GM21825 (cell line): ENCODE results near the gene CEP112.

ENCODE experiments used
- ATAC-seq: cut with Tn5 transposase; IDR thresholded peaks from one replicate; pipeline ENCODE4 v1.9.1; 2021; ENCODE audit warnings: mild to moderate bottlenecking, moderate library complexity; ENCODE audit not compliant: unreplicated experiment

The CEP112 gene

GRCh38 chr17:65936013-65936412 lies 255.9 kb downstream of the CEP112 start:
- no peak for ATAC-seq

GRCh38 chr17:65933290-65933689 lies 258.6 kb downstream of the CEP112 start:
- ATAC-seq, result no peak

- no peak for ATAC-seq
Measured at GRCh38 chr17:65931246-65932149, 260.4 kb downstream of the CEP112 start.

GRCh38 chr17:65930140-65930730 lies 261.7 kb downstream of the CEP112 start:
- ATAC-seq, result no peak

GRCh38 chr17:65926599-65926998 lies 265.3 kb downstream of the CEP112 start:
- ATAC-seq, result no peak

- no peak for ATAC-seq
Measured at GRCh38 chr17:65925606-65926307, 266.2 kb downstream of the CEP112 start.

GRCh38 chr17:65920996-65921395 lies 270.9 kb downstream of the CEP112 start:
- ATAC-seq, result no peak

GRCh38 chr17:65918916-65919315 lies 273.0 kb downstream of the CEP112 start:
- no peak for ATAC-seq

GRCh38 chr17:65918500-65918899 lies 273.4 kb downstream of the CEP112 start:
- no peak for ATAC-seq

- ATAC-seq, result no peak
Measured at GRCh38 chr17:65917560-65917959, 274.4 kb downstream of the CEP112 start.

GRCh38 chr17:65916425-65916824 lies 275.5 kb downstream of the CEP112 start:
- ATAC-seq, result no peak

- ATAC-seq, result peak; percentile 96
Measured at GRCh38 chr17:65914784-65915342, 277.1 kb downstream of the CEP112 start.

GRCh38 chr17:65913326-65913850 lies 278.5 kb downstream of the CEP112 start:
- no peak for ATAC-seq

- no peak for ATAC-seq
Measured at GRCh38 chr17:65910836-65911235, 281.1 kb downstream of the CEP112 start.

- ATAC-seq, result no peak
Measured at GRCh38 chr17:65902831-65903522, 289.0 kb downstream of the CEP112 start.

- no peak for ATAC-seq
Measured at GRCh38 chr17:65902155-65902554, 289.8 kb downstream of the CEP112 start.

- no peak for ATAC-seq
Measured at GRCh38 chr17:65901394-65901793, 290.5 kb downstream of the CEP112 start.

- ATAC-seq, result no peak
Measured at GRCh38 chr17:65900216-65900615, 291.7 kb downstream of the CEP112 start.

- ATAC-seq, result no peak
Measured at GRCh38 chr17:65898651-65899050, 293.3 kb downstream of the CEP112 start.

- ATAC-seq, result no peak
Measured at GRCh38 chr17:65896889-65897288, 295.0 kb downstream of the CEP112 start.

GRCh38 chr17:65895969-65896368 lies 296.0 kb downstream of the CEP112 start:
- no peak for ATAC-seq
